GM19099 (cell line): ENCODE results near the gene ADAT3.

Experiments used
- POLR2A ChIP-seq: IDR thresholded peaks from 3 replicates; pipeline ENCODE4 v1.6.1; 2011; ENCODE audit warnings: low read depth; ENCODE audit not compliant: insufficient read length; ENCODE audit errors: extremely low read depth

Gene ADAT3

DNA sequence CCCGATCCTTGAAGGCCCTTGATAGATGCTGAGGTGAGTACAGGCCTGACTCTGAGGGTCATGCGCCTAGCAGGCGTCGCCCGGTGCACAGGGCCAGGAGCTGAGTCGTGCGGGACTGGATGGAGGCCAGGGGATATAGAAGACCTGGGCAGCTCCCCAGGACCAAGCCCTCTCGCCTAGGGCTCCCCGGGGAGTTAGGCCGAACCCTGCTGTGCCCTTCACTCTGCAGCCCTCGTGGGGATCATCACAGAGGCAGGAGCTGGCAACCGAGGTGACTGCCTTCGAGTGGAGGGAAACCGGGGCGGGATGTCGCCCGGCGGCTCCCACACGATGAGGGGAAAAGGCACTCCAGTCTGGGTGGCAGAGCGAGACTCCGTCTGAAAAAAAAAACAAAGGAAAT, 47.4 kb downstream of the ADAT3 start:
- no peak for TF ChIP-seq POLR2A

DNA sequence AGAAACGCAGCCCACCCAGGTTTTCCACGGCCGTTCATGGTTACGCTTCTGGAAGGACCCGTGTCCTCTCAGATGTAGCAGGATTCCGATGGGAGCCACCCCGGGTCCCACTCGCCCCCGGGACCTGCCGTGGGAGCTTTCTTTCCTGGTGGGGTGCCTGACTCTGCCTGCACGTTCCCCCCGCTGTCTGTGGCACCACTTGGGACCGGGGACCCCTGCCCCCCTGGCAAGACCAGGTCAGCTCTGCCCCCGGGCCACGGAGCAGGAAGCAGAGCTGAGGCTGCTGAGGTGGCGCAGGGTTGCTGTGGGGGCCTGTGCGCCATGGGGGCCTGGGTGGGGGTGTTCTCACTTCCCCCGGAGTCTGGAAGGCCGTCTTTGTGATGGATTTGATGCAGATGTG, 47.8 kb downstream of the ADAT3 start:
- TF ChIP-seq POLR2A, result no peak

DNA sequence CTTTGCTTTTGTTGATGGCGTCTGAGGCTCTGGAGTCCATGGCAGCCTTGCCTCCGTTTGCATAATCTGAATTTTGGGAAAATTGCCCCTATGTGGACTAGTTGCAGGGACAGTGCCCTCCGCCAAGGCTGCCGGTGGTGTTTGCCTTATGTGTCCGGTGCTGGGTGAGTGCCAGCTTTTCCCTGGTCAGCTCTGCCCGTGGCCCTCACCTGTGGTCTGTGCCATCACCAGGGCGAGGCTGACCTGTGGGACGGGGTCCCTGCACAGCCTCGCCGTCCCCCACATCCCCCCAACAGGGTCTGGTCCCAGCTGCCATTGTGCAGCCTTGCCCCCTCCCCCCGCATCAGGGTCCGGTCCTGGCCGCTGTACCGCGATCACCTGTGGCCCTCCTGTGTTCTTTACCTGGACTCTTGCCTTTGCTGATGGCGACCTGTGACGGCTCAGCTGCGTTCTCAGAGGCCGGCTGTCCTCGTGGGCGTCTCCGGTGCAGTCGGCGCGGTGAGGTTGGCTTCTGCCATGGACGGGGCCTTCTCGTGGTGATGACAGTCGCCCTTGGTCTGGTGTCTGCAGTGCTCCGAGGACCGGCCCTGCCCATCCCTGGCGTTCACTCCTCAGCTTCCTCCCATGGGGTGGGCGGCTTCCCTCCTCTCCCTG, 48.4 kb downstream of the ADAT3 start:
- TF ChIP-seq POLR2A, result no peak

DNA sequence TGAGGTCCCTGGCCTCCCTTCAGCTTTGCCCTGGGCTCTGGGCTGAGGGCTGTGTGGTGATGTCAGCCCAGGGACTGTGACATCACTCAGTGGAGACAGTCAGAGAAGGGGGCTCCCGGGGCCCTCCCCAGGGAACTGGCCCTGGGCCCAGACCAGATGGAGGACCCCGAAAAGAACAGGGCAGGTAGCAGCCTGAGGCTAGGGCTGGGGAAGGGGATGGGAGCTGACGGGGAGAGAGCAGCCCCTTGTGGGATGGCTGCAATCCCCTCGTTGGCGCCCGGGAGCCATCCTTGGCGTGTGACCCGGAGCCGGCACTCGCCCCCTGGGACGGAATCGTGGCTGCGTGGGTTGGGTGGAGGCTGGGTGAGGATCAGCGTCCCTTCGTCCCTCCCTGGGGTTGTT, 49.3 kb downstream of the ADAT3 start:
- no peak for TF ChIP-seq POLR2A

DNA sequence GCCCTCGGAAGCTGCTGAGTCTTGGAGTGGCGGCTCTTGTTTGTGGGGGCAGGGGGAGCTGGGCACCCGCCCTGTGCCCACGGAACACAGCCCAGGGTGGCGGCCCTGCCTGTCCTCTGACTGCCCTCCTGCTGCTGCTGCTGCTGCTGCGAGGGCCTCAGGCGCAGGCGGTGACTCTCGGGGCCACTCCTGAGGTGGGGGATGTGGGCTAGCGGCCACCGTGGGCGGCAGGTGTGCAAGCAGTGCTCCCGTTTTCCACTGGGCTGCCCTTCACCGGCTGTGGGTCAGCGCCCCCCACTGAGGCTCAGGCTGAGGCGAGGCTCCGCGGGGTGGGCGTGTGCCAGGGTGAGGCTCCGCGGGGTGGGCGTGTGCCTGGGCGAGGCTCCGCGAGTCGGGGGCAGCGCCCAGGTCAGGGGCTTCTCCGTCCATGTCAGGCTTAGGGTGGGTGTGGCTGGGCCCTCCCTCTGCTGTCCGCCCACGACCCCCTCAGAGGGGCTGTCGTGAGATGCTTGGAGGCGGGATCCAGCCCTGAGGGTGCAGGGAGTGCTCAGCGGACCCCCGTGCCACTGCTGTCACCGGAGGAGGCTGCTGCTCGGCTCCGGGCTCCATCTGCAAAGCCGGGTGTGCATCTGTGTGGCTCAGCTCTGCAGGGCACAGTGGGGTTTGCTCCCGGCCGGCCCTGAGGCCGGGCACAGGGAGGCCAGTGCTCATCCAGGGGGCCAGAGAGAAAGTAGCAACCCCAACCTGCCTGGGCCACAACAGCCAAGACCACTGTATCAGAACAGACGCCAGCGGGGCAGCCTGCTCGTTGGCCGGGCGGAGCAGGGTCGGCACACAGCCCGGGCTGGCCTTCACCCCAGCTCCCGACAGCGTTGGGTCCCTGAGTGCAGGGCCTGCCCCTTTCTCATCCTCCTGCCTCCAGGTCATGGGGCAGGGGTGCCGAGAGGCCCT, 50.2 kb downstream of the ADAT3 start:
- TF ChIP-seq POLR2A, result no peak

DNA sequence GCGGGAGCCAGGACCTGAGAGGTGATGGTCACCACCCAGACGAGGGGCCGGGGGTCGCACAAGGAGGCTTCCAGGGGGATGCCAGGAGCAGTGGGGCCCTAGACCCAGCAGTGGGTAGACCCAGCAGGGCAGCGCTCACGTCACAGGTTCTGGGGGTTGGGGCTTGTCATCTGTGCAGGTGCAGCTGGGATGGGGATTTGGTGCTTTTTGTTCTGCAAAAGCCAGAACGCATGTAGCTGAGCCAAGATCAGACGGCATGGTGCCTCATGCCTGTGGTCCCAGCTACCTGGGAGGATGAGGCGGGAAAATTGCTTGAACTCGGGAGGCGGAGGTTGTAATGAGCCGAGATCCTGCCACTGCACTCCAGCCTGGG, 50.9 kb downstream of the ADAT3 start:
- TF ChIP-seq POLR2A, result no peak

DNA sequence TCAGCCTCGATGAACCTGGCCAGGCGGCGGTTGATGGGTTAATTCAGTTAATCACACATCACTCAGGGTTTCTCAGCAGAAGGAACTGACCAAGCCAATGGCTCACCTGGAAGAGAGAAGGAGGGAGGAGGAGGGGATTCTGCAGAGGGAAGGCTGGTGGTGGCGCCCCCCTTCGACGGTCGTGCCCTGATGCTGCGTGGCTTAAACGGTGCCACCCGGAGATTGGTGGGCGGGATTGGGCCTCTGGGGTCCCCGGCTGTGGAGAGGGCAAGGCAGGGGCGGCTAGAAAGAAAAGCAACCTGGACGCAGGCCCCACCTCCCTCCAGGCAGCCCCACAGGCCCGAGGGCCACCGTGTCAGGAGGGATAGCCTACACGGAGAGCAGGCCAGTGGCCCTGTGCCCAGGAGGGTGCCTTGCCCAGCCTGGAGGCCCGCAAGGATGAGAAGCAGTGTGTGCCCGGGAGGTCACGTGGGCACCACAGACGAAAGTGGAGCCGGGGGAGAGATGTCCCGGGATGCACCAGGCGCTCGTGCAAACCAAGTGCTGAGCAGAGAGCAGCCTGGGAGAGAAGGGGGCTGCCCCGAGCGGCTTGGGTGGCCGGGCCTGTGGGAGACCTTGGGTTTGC, 51.8 kb downstream of the ADAT3 start:
- no peak for TF ChIP-seq POLR2A

DNA sequence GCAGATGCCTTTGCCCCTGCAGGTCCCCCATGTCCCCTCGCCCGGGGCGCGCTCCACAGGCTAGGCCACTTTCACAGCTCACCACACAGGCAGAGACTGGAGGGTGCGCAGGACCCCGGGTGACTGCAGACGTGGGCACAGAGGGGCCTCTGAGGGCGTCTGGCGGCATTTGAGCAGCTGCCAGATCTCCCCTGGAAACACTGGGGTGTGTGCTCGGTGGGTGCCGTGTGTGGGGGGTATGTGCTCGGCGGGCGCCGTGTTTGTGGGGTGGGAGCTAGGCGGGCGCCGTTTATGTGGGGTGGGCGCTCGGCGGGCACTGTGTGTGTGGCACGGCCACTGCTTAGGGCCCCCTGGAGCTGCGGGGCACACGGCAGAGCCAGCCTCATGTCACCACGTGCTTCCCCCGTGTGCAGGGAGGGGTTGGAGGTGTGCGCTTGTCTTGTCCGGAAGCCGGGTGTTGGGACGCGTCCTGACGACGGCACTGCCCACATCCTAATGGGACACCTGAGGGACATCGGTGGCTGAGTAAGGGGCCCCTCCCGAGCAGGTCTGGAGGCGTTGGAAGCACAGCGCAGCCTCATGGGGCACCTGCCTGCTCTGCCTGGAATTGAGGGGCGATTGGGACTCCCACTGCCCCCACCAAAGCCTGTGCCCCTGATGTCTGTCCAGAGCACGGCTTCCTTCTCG, 52.5 kb downstream of the ADAT3 start:
- no peak for TF ChIP-seq POLR2A

DNA sequence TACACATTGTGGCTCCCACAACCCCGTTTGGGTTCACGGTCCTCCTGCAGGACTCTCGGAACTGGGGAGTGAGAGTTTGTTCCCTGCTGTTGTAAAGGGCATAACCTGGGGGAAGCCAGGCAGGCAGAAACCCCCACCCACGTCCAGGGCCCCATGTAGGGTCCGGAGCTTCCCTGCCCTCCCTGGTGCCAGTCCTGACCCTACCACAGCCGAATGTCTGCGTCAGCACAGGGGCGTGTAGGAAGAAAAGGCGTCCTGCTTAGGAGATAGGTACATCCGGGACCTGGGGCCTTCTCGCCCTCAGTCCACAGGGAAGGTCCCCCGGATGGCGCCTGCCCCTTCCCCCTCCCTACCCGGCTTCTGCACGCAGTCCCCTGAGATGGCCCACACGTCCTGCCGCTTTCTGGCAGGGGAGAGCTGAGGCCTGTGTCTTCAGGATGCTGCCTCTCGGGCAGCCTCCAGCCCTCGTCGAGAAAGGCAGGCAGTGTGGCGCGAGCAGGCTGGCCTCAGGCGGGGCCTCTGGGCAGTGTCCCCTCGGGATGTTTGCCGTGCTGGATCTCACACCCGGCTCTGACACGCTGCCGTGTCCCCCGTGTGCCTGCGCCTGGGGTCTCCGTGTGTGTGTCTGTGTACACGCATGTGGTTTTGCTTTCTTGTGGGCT, 54.9 kb downstream of the ADAT3 start:
- no peak for TF ChIP-seq POLR2A

DNA sequence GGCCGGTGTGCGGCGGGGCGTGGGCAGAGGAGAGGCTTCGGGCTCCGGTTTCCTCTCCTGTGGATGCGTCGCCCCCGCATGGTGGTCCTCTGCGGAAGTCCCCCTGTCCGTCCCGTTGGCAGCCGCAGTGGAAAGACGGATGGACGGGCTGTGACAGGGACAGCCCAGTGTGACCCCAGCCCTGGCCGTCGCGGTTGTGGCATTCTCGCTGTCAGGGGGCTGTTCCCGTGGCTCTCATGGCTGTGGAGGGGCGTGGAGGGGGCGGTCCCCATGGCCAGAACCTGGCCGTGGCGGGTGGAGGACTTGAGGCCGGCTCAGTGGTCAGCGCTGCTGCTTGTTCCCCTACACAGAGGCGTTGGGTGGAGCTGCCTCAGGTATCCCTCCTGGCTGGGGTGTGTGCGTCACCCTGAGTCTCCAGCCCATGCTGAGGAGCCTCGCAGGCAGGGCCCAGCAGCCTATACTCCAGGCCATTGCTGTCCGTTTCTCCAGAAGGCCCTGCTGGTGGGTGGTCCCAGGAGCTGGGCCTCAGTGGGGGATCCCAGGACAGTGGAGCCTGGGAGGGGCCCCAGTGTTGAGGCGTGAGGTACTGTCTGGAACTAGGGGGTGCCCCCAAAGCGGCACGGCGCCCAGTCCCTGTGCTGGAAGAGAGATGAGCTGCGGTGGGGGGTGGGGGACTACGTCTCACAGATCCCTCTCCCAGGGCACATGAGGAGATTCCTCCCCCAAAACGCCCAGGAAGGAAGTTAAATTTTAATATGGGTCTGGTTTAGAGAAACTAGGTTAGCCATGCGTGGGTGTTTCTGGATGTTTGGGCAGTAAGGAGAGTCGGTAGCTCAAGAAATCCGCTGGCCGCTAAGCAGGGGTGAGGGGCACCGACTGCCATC, 56.0 kb downstream of the ADAT3 start:
- no peak for TF ChIP-seq POLR2A

DNA sequence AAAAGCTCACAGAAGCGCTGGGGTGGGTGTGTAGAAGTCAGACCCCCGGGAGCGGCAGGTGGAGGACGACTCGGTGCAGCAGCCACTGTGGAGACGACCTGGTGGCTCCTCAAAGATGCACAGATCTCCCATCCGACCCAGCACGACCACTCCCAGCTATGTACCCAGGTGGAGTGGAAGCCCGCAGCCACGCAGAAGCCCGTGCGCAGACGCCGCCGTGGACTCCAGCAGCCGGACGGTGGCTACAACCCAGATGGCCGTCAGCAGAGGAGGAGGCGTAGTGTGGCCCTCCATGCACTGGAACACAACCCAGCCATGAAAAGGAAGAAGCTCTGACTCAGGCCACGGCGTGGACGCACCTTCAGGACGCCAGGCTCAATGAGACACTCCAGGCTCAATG, 57.5 kb downstream of the ADAT3 start:
- TF ChIP-seq POLR2A, result no peak
